Panc1 (cell line): Measurements from ENCODE around the gene AP3B1. TPM values are rescaled to one million over a fixed set of nuclear protein-coding genes. Genes with fewer than 3 reads are reported as not detected.

Source experiments
- ATAC-seq: fragments of 200-7000 bp; cut with Tn5 transposase; 2 replicates; pipeline ENCODE4 v1.9.1; 2020; ENCODE audit warnings: mild to moderate bottlenecking, moderate library complexity
- BruUV-seq: library from RNA; stranded (reverse); fragments of 400-500 nt; replicated peaks from 2 replicates; lab custom pipeline; 2021; lab: Mats Ljungman, UMichigan
- CTCF ChIA-PET: fragments of 300-600 bp; sonication (Branson Sonifier 250); formaldehyde crosslinking; loops from one replicate; lab custom pipeline; 2022; ENCODE audit warnings: antibody characterized with exemption; lab: Charles Lee
- POLR2A ChIA-PET: fragments of 300-600 bp; sonication (Branson Sonifier 250); formaldehyde crosslinking; loops from one replicate; lab custom pipeline; 2022; ENCODE audit warnings: antibody characterized with exemption; lab: Charles Lee
- DNase-seq: peaks from one replicate; pipeline ENCODE4 v3.0.0-alpha.2; 2010; ENCODE audit warnings: low read depth, low spot score
- H3K27ac ChIP-seq: 2 replicates; pipeline ENCODE4 v1.5.1; 2011; ENCODE audit warnings: mild to moderate bottlenecking, low read length, inconsistent platforms
- H3K27me3 ChIP-seq: fragments of 200-500 bp; sonication (Bioruptor generic); 2 replicates; pipeline ENCODE4 v1.6.0; 2014; ENCODE audit warnings: low read length, inconsistent platforms; ENCODE audit not compliant: control insufficient read depth, insufficient read depth
- H3K36me3 ChIP-seq: fragments of 200-500 bp; sonication (Bioruptor generic); 2 replicates; pipeline ENCODE4 v1.5.1; 2014; ENCODE audit warnings: inconsistent platforms, mild to moderate bottlenecking, low read length, moderate library complexity; ENCODE audit not compliant: control insufficient read depth, insufficient read depth
- H3K4me1 ChIP-seq: 2 replicates; pipeline ENCODE4 v1.5.1; 2011; ENCODE audit warnings: inconsistent platforms, mild to moderate bottlenecking, low read length, moderate library complexity; ENCODE audit not compliant: control insufficient read depth, insufficient read depth
- H3K4me3 ChIP-seq, 2 experiments: 2 replicates each; pipeline ENCODE4 v1.5.1; 2011 to 2012; ENCODE audit warnings: low read depth in 2 of 2, low read length in 2 of 2, mild to moderate bottlenecking in 2 of 2, inconsistent platforms in 1 of 2, moderate library complexity in 1 of 2
- H3K9me3 ChIP-seq: fragments of 200-500 bp; sonication (Bioruptor generic); 2 replicates; pipeline ENCODE4 v1.5.1; 2014; ENCODE audit warnings: low read depth, mild to moderate bottlenecking, inconsistent platforms, low read length, moderate library complexity; ENCODE audit not compliant: control insufficient read depth, insufficient read depth
- POLR2AphosphoS5 ChIP-seq: IDR thresholded peaks from 2 replicates; pipeline ENCODE4 v1.6.1; 2012; ENCODE audit warnings: mild to moderate bottlenecking, low read depth, low read length, moderate library complexity
- SIN3A ChIP-seq: IDR thresholded peaks from 2 replicates; pipeline ENCODE4 v1.6.1; 2012; ENCODE audit warnings: low read depth, mild to moderate bottlenecking, low read length, moderate library complexity, borderline replicate concordance; ENCODE audit not compliant: insufficient read depth
- TCF7L2 ChIP-seq: IDR thresholded peaks from 2 replicates; pipeline ENCODE4 v1.6.1; 2011; ENCODE audit warnings: mild to moderate bottlenecking, low read depth, low read length, inconsistent platforms
- in situ Hi-C: cut with HindIII; loops from 2 replicates; pipeline ENCODE4 v1.10.0; 2016; ENCODE audit warnings: low sequenced_read_pairs, low pct_unique_long_range_greater_than_20kb
- intact Hi-C: fragments of 100-400 bp; cut with micrococcal nuclease; formaldehyde crosslinking; loops from one replicate; pipeline ENCODE4 v1.10.0; 2022; ENCODE audit not compliant: unreplicated experiment
- total RNA-seq: library from RNA; stranded (reverse); gene quantifications from one replicate; pipeline ENCODE4 v1.2.1, GENCODE V29; 2021; ENCODE audit not compliant: unreplicated experiment
- TF ChIP-seq, protein P1 (sequence below), 2 experiments: IDR thresholded peaks; 2 replicates each; pipeline ENCODE4 v1.6.1; 2011 to 2012; ENCODE audit warnings: low read depth in 2 of 2, control low read depth in 1 of 2, low read length in 1 of 2, mild to moderate bottlenecking in 1 of 2, moderate library complexity in 1 of 2; ENCODE audit not compliant: insufficient read depth in 1 of 2
- TF ChIP-seq, protein P2 (sequence below): fragments of 450-650 bp; IDR thresholded peaks from 2 replicates; pipeline ENCODE4 v1.5.1; 2017; ENCODE audit warnings: mild to moderate bottlenecking

The AP3B1 gene
- total RNA-seq, 1 experiment from 2014 or later = 55.4 TPM

DNA sequence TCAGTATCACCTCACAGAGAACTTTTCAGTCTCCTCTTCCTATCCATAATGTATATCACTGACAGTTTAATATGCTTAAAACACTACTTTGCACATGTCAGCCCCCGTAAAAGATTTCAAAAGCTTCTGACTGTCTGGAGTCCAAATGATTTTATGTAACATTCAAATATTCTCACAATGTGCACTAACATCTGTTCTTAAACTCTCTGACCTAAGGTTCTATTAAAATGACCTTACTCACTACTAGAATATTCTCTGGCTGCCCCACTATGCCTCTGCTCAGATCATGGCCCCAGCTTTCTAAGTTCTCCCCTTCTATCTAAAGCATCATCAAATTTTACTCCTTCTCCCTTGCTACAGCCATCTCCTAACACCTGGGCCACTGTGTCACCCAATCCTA is 52.5 kb downstream of the AP3B1 start:
- no peaks in the 10 kb centered on the region for H3K9me3 ChIP-seq
- H3K27me3 ChIP-seq = no peaks in the 10 kb centered on the region
- POLR2A ChIA-PET = no interaction called here
- intact Hi-C loops (no loop called here), in situ Hi-C loops (no loop called here)
- no peak overlapping the region for H3K4me3 ChIP-seq
- H3K27ac ChIP-seq = no peak overlapping the region
- CTCF ChIA-PET = no interaction called here
- BruUV-seq = no TSS peak
- DNase-seq (no peak), ATAC-seq (no peak)
- TF ChIP-seq, protein P1, sequence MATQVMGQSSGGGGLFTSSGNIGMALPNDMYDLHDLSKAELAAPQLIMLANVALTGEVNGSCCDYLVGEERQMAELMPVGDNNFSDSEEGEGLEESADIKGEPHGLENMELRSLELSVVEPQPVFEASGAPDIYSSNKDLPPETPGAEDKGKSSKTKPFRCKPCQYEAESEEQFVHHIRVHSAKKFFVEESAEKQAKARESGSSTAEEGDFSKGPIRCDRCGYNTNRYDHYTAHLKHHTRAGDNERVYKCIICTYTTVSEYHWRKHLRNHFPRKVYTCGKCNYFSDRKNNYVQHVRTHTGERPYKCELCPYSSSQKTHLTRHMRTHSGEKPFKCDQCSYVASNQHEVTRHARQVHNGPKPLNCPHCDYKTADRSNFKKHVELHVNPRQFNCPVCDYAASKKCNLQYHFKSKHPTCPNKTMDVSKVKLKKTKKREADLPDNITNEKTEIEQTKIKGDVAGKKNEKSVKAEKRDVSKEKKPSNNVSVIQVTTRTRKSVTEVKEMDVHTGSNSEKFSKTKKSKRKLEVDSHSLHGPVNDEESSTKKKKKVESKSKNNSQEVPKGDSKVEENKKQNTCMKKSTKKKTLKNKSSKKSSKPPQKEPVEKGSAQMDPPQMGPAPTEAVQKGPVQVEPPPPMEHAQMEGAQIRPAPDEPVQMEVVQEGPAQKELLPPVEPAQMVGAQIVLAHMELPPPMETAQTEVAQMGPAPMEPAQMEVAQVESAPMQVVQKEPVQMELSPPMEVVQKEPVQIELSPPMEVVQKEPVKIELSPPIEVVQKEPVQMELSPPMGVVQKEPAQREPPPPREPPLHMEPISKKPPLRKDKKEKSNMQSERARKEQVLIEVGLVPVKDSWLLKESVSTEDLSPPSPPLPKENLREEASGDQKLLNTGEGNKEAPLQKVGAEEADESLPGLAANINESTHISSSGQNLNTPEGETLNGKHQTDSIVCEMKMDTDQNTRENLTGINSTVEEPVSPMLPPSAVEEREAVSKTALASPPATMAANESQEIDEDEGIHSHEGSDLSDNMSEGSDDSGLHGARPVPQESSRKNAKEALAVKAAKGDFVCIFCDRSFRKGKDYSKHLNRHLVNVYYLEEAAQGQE (IDR thresholded peaks at IDR 0.05; ENCODE audit: insufficient read depth in 1 of 2, low read depth in 2 of 2, low read length in 1 of 2) = no peak
- TF ChIP-seq, protein P2, sequence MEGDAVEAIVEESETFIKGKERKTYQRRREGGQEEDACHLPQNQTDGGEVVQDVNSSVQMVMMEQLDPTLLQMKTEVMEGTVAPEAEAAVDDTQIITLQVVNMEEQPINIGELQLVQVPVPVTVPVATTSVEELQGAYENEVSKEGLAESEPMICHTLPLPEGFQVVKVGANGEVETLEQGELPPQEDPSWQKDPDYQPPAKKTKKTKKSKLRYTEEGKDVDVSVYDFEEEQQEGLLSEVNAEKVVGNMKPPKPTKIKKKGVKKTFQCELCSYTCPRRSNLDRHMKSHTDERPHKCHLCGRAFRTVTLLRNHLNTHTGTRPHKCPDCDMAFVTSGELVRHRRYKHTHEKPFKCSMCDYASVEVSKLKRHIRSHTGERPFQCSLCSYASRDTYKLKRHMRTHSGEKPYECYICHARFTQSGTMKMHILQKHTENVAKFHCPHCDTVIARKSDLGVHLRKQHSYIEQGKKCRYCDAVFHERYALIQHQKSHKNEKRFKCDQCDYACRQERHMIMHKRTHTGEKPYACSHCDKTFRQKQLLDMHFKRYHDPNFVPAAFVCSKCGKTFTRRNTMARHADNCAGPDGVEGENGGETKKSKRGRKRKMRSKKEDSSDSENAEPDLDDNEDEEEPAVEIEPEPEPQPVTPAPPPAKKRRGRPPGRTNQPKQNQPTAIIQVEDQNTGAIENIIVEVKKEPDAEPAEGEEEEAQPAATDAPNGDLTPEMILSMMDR = no peak
- TF ChIP-seq POLR2AphosphoS5 (no peak), SIN3A (no peak), TCF7L2 (no peak)
- no peaks in the 10 kb centered on the region for H3K36me3 ChIP-seq
- no peaks in the 10 kb centered on the region for H3K4me1 ChIP-seq

GRCh38 chr5:78237911-78238310 is 56.6 kb downstream of the AP3B1 start:
- POLR2A ChIA-PET = interaction anchor here (0.6 kb wide), 1 partner anchor 45 kb away, joined by 4 read pairs; no protein-coding TSS in a partner anchor
- CTCF ChIA-PET = no interaction called here
- no TSS peak for BruUV-seq
- Histone ChIP-seq H3K36me3 (no peaks in the 10 kb centered on the region), H3K27me3 (no peaks in the 10 kb centered on the region), H3K9me3 (no peaks in the 10 kb centered on the region), H3K4me3 (no peak overlapping the region), H3K27ac (no peak overlapping the region), H3K4me1 (no peaks in the 10 kb centered on the region)
- DNase-seq (no peak), ATAC-seq (no peak)
- TF ChIP-seq, protein P1 (IDR thresholded peaks at IDR 0.05; ENCODE audit: insufficient read depth in 1 of 2, low read depth in 2 of 2, low read length in 1 of 2) = no peak
- TF ChIP-seq TCF7L2 = no peak
- intact Hi-C loops = no loop called here
- in situ Hi-C loops = no loop called here
